Hepatocyte (in vitro differentiated cells): ENCODE results near the gene LATS2.

Experiments used
- CTCF ChIP-seq: fragments of 200-600 bp; sonication (generic); IDR thresholded peaks from 2 replicates; pipeline ENCODE4 v1.5.1; 2016; ENCODE audit warnings: antibody characterized with exemption, mild to moderate bottlenecking; ENCODE audit not compliant: poor library complexity
- EZH2 ChIP-seq: fragments of 200-600 bp; sonication (generic); IDR thresholded peaks from 2 replicates; pipeline ENCODE4 v1.6.1; 2016; ENCODE audit warnings: antibody characterized with exemption, mild to moderate bottlenecking, borderline replicate concordance

- TF ChIP-seq CTCF (no peak), EZH2 (no peak)
These were observed 138.1 kb downstream of the LATS2 start for GRCh38 chr13:20923272-20923671.
